Keratinocyte (primary cell): Measurements from ENCODE around the gene APMAP. TPM values are rescaled to one million over a fixed set of nuclear protein-coding genes. Genes with fewer than 3 reads are reported as not detected.
A peak's percentile ranks its signal among the peaks of the same experiment; 100 is the strongest.

Source experiments
- DNase-seq: peaks from one replicate; pipeline ENCODE4 v3.0.0-alpha.2; 2011; ENCODE audit warnings: low read depth, missing footprints, low spot score
- FAIRE-seq: peaks from 2 replicates; lab custom pipeline; 2011; peaks lifted over from hg19 to GRCh38; lab: Jason Lieb, UNC
- H2AFZ ChIP-seq: 2 replicates; pipeline ENCODE4 v1.6.0; 2012; ENCODE audit warnings: low read length, control low read depth, inconsistent platforms; ENCODE audit not compliant: control insufficient read depth
- H3K27ac ChIP-seq: 2 replicates; pipeline ENCODE4 v1.5.1; 2011; ENCODE audit warnings: low read length; ENCODE audit not compliant: control insufficient read depth, insufficient read depth
- H3K27me3 ChIP-seq: 3 replicates; pipeline ENCODE4 v1.6.0; 2011; ENCODE audit warnings: low read length; ENCODE audit not compliant: control insufficient read depth, insufficient read depth; ENCODE audit errors: extremely low read depth
- H3K36me3 ChIP-seq, 2 experiments: 2 replicates in 1 of 2; 3 replicates in 1 of 2; pipeline ENCODE4 v1.5.1; 2011; ENCODE audit warnings: low read length in 2 of 2, mild to moderate bottlenecking in 1 of 2; ENCODE audit not compliant: control insufficient read depth in 2 of 2, insufficient read depth in 2 of 2; ENCODE audit errors: extremely low read depth in 1 of 2
- H3K4me1 ChIP-seq: 3 replicates; pipeline ENCODE4 v1.5.1; 2011; ENCODE audit warnings: low read length; ENCODE audit not compliant: control insufficient read depth, insufficient read depth; ENCODE audit errors: extremely low read depth
- H3K4me2 ChIP-seq: 3 replicates; pipeline ENCODE4 v1.6.0; 2011; ENCODE audit warnings: low read depth, low read length; ENCODE audit not compliant: control insufficient read depth, insufficient read depth; ENCODE audit errors: extremely low read depth
- H3K4me3 ChIP-seq, 3 experiments: fragments of 200-600 bp in 1 of 3; sonication (generic) in 1 of 3; 2 replicates in 2 of 3; 3 replicates in 1 of 3; pipeline ENCODE4 v1.5.1; 2011 to 2016; ENCODE audit warnings: low read length in 3 of 3, mild to moderate bottlenecking in 3 of 3, control low read depth in 2 of 3, inconsistent platforms in 1 of 3, low read depth in 1 of 3, mixed read lengths in 1 of 3, mixed run types in 1 of 3, moderate library complexity in 1 of 3; ENCODE audit not compliant: control insufficient read depth in 2 of 3, insufficient read depth in 2 of 3; ENCODE audit errors: extremely low read depth in 1 of 3
- H3K79me2 ChIP-seq: 2 replicates; pipeline ENCODE4 v1.6.0; 2012; ENCODE audit warnings: low read length; ENCODE audit not compliant: control insufficient read depth, insufficient read depth
- H3K9ac ChIP-seq: 3 replicates; pipeline ENCODE4 v1.6.0; 2011; ENCODE audit warnings: low read length; ENCODE audit not compliant: control insufficient read depth, insufficient read depth; ENCODE audit errors: extremely low read depth
- H3K9me1 ChIP-seq: 3 replicates; pipeline ENCODE4 v1.6.0; 2011; ENCODE audit warnings: low read length; ENCODE audit not compliant: control insufficient read depth, insufficient read depth; ENCODE audit errors: extremely low read depth
- H3K9me3 ChIP-seq: 2 replicates; pipeline ENCODE4 v1.5.1; 2012; ENCODE audit warnings: low read depth, low read length; ENCODE audit not compliant: control insufficient read depth
- H4K20me1 ChIP-seq: 3 replicates; pipeline ENCODE4 v1.6.0; 2011; ENCODE audit warnings: low read length; ENCODE audit not compliant: control insufficient read depth, insufficient read depth; ENCODE audit errors: extremely low read depth
- CTCF ChIP-seq, 3 experiments: IDR thresholded peaks in 1 of 3; conservative IDR thresholded peaks in 1 of 3; optimal IDR thresholded peaks in 1 of 3; 2 replicates in 2 of 3; 3 replicates in 1 of 3; pipeline versions ENCODE3 to v1.5.1; 2011; ENCODE audit warnings: low read length in 3 of 3, mild to moderate bottlenecking in 3 of 3, moderate library complexity in 2 of 3, control low read depth in 1 of 3, inconsistent platforms in 1 of 3; ENCODE audit not compliant: insufficient read depth in 2 of 3; ENCODE audit errors: extremely low read depth in 1 of 3
- EZH2 ChIP-seq: IDR thresholded peaks from one replicate; pipeline ENCODE4 v1.6.1; 2012; ENCODE audit warnings: inconsistent platforms, mild to moderate bottlenecking, low read length, moderate library complexity
- dilution Hi-C: fragments of 300-500 bp; cut with MboI; formaldehyde crosslinking; loops from one replicate; pipeline ENCODE4 v1.7.0; 2020; ENCODE audit warnings: low sequenced_read_pairs; ENCODE audit not compliant: extremely low pct_ligation_motif_present
- polyA plus RNA-seq, 5 experiments: library from polyadenylated mRNA; depleted of rRNA in 3 of 5; stranded (reverse) in 3 of 5; stranded (forward) in 1 of 5; unstranded in 1 of 5; fragments of >200 nt; gene quantifications; 1 replicate in 1 of 5; 2 replicates in 3 of 5; 3 replicates in 1 of 5; pipeline versions ENCODE4 v1.2.1 to v1.2.3, GENCODE V29; 2011 to 2012; ENCODE audit warnings: missing spikeins in 2 of 5, low read depth in 1 of 5, low replicate concordance in 1 of 5

APMAP gene
- polyA plus RNA-seq, 1 donor (not counting 4 experiments of a cell fraction or from before 2014, with no cell fraction given): 48.9 TPM

- TF ChIP-seq EZH2: no peak
- TF ChIP-seq CTCF (optimal IDR thresholded peaks at IDR 0.05 in 1 of 3, IDR thresholded peaks at IDR 0.05 in 1 of 3, conservative IDR thresholded peaks at IDR 0.05 in 1 of 3; ENCODE audit: extremely low read depth in 1 of 3, insufficient read depth in 2 of 3, low read length in 3 of 3): no peak
- dilution Hi-C loops: no loop called here
Observed at GRCh38 chr20:24994186-24994465, 1.6 kb upstream of the APMAP start.

GRCh38 chr20:24993337-24994185 is 1.0 kb upstream of the APMAP start:
- TF ChIP-seq EZH2 (no peak), CTCF (optimal IDR thresholded peaks at IDR 0.05 in 1 of 3, IDR thresholded peaks at IDR 0.05 in 1 of 3, conservative IDR thresholded peaks at IDR 0.05 in 1 of 3; ENCODE audit: extremely low read depth in 1 of 3, insufficient read depth in 2 of 3, low read length in 3 of 3) (peak in 2 of 3 experiments; percentile 11 to 36)
- H3K4me2 ChIP-seq: peak overlapping the region; percentile 81
- peaks cover 7% of the 10 kb centered on the region for H3K27me3 ChIP-seq
- peaks cover 28% of the 10 kb centered on the region for H3K4me1 ChIP-seq
- no peak for DNase-seq
- no peaks in the 10 kb centered on the region for H4K20me1 ChIP-seq
- H3K9me1 ChIP-seq: no peaks in the 10 kb centered on the region
- peaks cover 16% of the 10 kb centered on the region for H3K79me2 ChIP-seq
- dilution Hi-C loops: no loop called here
- H3K36me3 ChIP-seq: peaks cover 2 to 3% of the 10 kb centered on the region in 2 experiments
- H3K9ac ChIP-seq: peak overlapping the region; percentile 74
- peak overlapping the region in 2 of 3 experiments; percentile 84 to 88 for H3K4me3 ChIP-seq
- peak overlapping the region; percentile 97 for H2AFZ ChIP-seq
- FAIRE-seq: no peak
- H3K9me3 ChIP-seq: no peaks in the 10 kb centered on the region
- peak overlapping the region; percentile 72 for H3K27ac ChIP-seq

More at GRCh38 chr20:24994186-24994465, 1.6 kb upstream of the APMAP start:
- Histone ChIP-seq H4K20me1 (no peaks in the 10 kb centered on the region), H2AFZ (peak overlapping the region; percentile 36), H3K4me2 (no peak overlapping the region), H3K79me2 (peaks cover 15% of the 10 kb centered on the region), H3K27ac (no peak overlapping the region), H3K36me3 (peaks cover 2% of the 10 kb centered on the region in 2 experiments), H3K4me1 (peaks cover 28% of the 10 kb centered on the region), H3K9me1 (no peaks in the 10 kb centered on the region), H3K4me3 (no peak overlapping the region), H3K9ac (no peak overlapping the region), H3K27me3 (peaks cover 7% of the 10 kb centered on the region), H3K9me3 (no peaks in the 10 kb centered on the region)
- FAIRE-seq: no peak
- DNase-seq: no peak
